ENCODE results near the gene ANKRD23. TPM values are rescaled to one million over a fixed set of nuclear protein-coding genes. Genes with fewer than 3 reads are reported as not detected.

ANKRD23 gene
- total RNA-seq, 4 donors from 2014 or later: 3.0 to 8.2 (median 3.2) TPM

DNA sequence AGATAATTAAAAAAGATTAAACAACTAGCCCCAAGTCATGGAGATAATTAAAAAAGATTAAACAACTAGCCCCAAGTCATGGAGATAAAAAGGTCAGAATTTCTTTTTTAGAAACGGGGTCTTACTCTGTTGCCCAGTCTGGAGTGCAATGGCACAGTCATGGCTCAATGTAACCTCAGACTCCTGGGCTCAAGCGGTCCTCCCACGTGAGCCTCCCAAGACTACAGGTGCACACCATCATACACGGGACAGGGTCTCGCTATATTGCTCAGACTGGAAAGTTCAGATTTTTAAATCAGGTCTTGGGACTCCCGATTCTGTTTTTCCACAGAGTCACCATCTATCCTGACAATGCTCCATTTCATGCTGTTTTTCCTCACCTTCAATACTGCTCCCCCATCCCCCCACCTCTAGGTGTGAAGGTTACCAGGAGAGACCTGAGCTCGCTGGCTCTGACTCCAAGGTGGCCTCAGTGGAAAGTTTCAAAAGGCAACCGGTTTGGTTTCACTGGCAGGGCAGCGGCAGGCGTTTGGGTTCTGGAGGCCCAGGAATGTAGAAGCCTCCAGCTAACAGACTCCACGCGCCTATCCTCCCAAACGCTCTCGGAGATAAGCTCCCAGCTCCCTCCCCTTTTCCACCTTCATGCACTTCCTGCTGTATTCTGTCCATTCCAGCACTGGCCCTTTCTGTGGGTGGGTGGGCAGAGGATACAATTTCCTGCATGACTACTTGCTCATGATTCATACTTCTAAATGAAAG is 28.9 kb upstream of the ANKRD23 start:
- 78 to 82% methylated on average over 14 of the region's 14 CpGs for WGBS, 2 donors
- DNase-seq: no peak
- no peak for TF ChIP-seq POLR2A (IDR thresholded peaks at IDR 0.05)
- TF ChIP-seq, protein P1, sequence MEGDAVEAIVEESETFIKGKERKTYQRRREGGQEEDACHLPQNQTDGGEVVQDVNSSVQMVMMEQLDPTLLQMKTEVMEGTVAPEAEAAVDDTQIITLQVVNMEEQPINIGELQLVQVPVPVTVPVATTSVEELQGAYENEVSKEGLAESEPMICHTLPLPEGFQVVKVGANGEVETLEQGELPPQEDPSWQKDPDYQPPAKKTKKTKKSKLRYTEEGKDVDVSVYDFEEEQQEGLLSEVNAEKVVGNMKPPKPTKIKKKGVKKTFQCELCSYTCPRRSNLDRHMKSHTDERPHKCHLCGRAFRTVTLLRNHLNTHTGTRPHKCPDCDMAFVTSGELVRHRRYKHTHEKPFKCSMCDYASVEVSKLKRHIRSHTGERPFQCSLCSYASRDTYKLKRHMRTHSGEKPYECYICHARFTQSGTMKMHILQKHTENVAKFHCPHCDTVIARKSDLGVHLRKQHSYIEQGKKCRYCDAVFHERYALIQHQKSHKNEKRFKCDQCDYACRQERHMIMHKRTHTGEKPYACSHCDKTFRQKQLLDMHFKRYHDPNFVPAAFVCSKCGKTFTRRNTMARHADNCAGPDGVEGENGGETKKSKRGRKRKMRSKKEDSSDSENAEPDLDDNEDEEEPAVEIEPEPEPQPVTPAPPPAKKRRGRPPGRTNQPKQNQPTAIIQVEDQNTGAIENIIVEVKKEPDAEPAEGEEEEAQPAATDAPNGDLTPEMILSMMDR (IDR thresholded peaks at IDR 0.05): no peak
- no peaks in the 10 kb centered on the region for H3K27me3 ChIP-seq
- H3K36me3 ChIP-seq: no peaks in the 10 kb centered on the region
- no peak overlapping the region for H3K4me3 ChIP-seq (replicated peaks in 1 of 3)
- intact Hi-C loops (cut with DNase I): no loop called here
- H3K4me1 ChIP-seq: peaks cover 5 to 28% of the 10 kb centered on the region in 2 donors
- peak overlapping the region in 2 of 3 donors; percentile 7 to 28 for H3K27ac ChIP-seq
- H3K9me3 ChIP-seq: no peaks in the 10 kb centered on the region

DNA sequence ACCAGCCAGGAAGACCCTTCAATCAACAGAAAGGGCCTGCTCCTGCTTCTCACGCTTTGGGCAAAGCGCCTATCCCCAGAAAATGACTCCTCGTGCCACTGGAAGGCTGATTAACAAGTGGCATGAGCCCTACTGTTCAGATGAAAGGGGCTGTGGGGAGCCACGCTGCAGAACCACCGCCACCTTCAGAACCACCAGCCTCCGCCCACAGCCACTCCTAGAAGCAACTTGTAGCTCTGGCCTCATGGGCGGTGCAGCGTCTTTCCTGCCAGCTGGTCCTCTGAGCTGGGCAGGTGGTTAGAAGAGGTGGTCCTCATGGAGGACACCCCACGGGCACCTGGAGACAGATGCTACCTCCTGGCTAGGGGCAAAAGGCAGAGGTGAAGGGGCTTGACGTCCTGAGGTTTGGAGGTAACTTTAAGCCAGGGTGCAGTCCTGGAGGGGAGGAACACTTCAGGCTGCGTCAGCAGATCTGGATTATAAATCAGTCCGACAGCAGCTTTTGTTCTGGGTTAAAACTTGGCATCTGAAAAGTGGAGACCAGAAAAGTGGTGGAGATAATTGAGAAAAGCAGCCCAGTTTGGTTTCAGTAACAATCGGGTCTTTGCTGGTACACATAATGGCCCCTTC is 26.9 kb upstream of the ANKRD23 start:
- H3K4me1 ChIP-seq: peaks cover 11 to 47% of the 10 kb centered on the region in 2 donors
- peak; percentile 59 to 65 for DNase-seq
- intact Hi-C loops (cut with DNase I): no loop called here

DNA sequence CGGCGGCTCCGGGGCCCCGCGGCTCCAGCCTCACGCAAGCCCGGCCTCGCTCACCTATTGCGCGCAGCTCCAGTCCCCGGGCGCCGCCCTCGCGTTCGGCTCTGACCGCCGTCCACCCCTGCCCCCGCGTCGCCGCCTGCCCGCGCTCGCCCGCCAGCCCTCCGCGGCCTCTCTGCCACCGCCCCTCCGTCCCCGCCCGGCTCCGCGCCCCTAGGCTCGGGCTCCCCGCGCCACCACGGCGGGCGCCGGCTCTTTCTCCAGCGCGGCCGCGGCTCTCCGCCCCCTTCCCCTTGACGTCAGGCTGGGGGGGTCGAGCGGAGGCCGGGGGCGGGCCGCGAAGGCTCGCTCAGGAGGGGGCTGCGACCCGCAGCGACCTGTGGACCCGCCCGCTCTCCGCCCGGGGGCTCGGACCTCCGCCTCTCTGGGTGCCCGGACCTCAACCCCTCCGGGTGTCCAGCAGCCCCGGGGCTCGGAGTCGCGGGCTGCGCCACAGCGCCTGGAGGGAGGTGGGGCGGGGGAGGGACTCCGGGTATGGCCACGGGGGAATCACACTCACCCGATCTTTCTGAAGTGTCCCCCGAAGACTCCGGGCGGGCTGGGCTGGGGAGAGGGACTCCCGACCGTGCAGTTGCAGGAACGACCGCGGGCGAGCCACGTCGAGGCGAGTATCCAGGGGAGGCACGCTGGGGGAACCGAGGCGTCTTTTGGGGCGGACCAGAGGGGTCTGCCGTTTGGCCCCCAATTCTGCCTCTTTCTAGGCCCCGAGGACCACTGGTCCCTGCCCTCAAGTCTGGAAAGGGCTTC is 26.2 kb upstream of the ANKRD23 start, which contains the start of gene SEMA4C:
SEMA4C (minus strand) TSS at position 259 of the 804 bp plus-strand sequence. CDS start 2,194 bp downstream, outside the sequence.
- peak; percentile 52 to 54 for DNase-seq
- H3K4me3 ChIP-seq (replicated peaks in 1 of 3): peak within 1 kb of the TSS; percentile 77 to 100 (median 99)
- H3K9me3 ChIP-seq: no peaks in the 10 kb centered on the region
- intact Hi-C loops (cut with DNase I): no loop called here
- peaks cover 11 to 53% of the 10 kb centered on the region in 2 donors for H3K4me1 ChIP-seq
- 0 to 3% methylated on average over 16 to 19 of the region's 93 CpGs for WGBS, 2 donors
- peak in 1 of 2 donors; percentile 79 for TF ChIP-seq POLR2A (IDR thresholded peaks at IDR 0.05)
- TF ChIP-seq, protein P1 (IDR thresholded peaks at IDR 0.05): no peak
- peaks cover 9% of the 10 kb centered on the region in 2 donors for H3K36me3 ChIP-seq
- peak within 1 kb of the TSS; percentile 92 to 97 (median 93) for H3K27ac ChIP-seq
- H3K27me3 ChIP-seq: no peaks in the 10 kb centered on the region

More for the DNA sequence above, 26.9 kb upstream of the ANKRD23 start:
- 29 to 30% methylated on average over 9 to 13 of the region's 13 CpGs for WGBS, 2 donors
- peak overlapping the region in 2 of 3 donors; percentile 99 to 100 for H3K4me3 ChIP-seq (replicated peaks in 1 of 3)
- peaks cover 3 to 4% of the 10 kb centered on the region in 2 donors for H3K36me3 ChIP-seq
- no peaks in the 10 kb centered on the region for H3K27me3 ChIP-seq
- no peaks in the 10 kb centered on the region for H3K9me3 ChIP-seq
- peak overlapping the region; percentile 92 to 97 (median 93) for H3K27ac ChIP-seq
- peak in 1 of 2 donors; percentile 15 for TF ChIP-seq POLR2A (IDR thresholded peaks at IDR 0.05)
- TF ChIP-seq, protein P1 (IDR thresholded peaks at IDR 0.05): no peak

DNA sequence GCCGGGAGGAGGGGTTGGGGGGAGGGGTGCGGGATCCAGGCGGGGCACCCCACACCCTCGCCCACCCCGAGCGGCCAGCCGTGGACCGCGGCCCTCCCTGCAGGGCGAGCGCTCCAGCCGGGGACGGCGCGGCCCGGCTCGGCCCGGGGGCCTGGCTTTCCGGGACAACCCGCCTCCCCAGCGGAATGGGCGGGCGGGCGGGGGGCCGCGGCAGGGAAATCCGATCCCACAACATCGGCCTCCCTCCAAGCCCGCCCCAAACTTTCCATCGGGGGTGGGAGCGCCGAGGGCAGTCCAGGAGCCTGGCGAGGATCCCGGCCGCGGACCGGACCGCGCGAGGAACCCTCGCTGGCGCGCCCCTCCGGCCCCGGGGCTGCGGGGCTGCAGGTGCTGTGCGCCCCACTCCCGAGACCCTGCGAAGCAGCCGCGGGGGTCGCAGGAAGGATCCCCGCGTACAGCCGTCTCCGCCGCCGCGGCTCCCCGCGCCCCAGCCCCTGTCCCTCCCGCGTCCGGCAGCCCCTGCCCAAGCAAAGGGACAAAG is 25.5 kb upstream of the ANKRD23 start:
- DNase-seq: peak; percentile 74 to 77
- peak overlapping the region; percentile 77 to 100 (median 99) for H3K4me3 ChIP-seq (replicated peaks in 1 of 3)
- H3K27ac ChIP-seq: peak overlapping the region; percentile 92 to 97 (median 93)
- H3K27me3 ChIP-seq: no peaks in the 10 kb centered on the region
- TF ChIP-seq POLR2A (IDR thresholded peaks at IDR 0.05): no peak
- TF ChIP-seq, protein P1 (IDR thresholded peaks at IDR 0.05): no peak
- intact Hi-C loops (cut with DNase I): no loop called here
- H3K9me3 ChIP-seq: no peaks in the 10 kb centered on the region
- 0% methylated on average over 9 of the region's 64 CpGs; no CpG with 5 or more reads in 1 of the 2 donors for WGBS, 2 donors
- H3K4me1 ChIP-seq: peaks cover 11 to 53% of the 10 kb centered on the region in 2 donors
- H3K36me3 ChIP-seq: peaks cover 16% of the 10 kb centered on the region in 2 donors
